DOHH2 (cell line): ENCODE data around the gene TESK2.

Experiments
- CTCF ChIP-seq: fragments of 200-600 bp; sonication (generic); IDR thresholded peaks from one replicate; pipeline ENCODE4 v1.5.1; 2014; ENCODE audit warnings: antibody characterized with exemption, mild to moderate bottlenecking, low read depth, low read length; ENCODE audit not compliant: poor library complexity, severe bottlenecking
- EZH2phosphoT487 ChIP-seq: fragments of 200-600 bp; sonication (generic); IDR thresholded peaks from 2 replicates; pipeline ENCODE4 v1.6.1; 2017; ENCODE audit warnings: borderline replicate concordance, mild to moderate bottlenecking, antibody characterized with exemption, low read length, moderate library complexity, mixed read lengths

DNA sequence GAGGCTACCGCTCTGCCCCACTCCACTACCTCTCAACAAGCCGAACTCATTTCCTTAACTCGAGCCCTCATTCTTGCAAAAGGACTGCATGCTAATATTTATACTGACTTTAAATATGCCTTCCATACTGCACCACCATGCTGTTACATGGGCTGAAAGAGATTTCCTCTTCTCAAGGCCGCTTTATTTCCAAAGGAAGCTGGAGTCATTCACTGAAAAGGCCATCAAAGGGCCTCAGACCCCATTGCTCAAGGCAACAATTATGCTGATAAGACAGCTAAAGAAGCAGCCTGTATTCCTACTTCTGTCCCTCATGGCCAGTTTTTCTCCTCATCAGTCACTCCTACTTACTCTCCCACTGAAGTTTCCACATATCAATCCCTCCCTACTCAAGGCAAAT, 171.2 kb downstream of the TESK2 start:
- TF ChIP-seq CTCF (no peak), EZH2phosphoT487 (no peak)
